NK-92 (cell line): ENCODE data around the gene CHN2.

ENCODE experiments used
- DNase-seq: peaks from one replicate; lab custom pipeline; 2025; ENCODE audit not compliant: unreplicated experiment; lab: John Stamatoyannopoulos, UW

The CHN2 gene

DNA sequence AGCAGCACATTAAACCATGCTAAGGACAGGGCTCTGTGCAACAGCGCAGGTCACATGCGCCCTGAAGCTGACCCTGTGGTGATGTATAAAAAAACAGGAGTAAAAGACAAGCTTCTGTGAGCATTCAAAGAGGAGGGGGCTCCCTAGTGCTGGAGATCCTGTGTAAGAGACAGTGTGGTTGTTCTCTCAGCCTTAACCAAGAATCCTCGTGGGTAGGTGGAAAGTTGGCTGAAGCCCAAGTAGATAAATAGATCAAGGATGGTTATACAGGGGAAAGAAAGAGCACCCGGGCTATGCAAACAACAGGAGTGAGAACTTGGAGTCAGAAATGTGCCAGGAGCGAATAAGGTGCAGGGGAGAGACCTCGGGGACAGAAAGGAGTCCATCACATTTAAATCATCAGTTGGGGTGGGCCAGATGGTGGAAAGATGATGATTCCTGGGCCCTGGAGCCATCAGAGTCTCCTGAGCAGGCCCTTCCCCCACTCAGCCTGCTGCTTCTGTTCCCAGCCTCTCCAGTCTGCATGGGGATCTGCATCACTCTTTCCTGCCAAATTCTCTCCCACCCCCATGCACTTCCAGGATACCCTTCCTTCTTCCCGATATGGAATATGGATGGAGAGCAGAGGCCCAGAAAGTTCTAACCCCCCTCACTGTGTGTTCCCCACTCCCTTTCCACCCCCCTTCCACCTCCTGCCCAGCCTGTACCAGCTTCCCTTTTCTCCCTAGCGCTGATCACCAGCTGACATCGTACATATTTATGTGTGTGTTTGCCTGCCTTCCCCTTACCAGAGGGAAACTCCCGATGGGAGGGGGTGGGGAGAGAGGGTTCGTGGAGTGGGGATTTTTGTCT, 291.0 kb downstream of the CHN2 start:
- DNase-seq = no peak

DNA sequence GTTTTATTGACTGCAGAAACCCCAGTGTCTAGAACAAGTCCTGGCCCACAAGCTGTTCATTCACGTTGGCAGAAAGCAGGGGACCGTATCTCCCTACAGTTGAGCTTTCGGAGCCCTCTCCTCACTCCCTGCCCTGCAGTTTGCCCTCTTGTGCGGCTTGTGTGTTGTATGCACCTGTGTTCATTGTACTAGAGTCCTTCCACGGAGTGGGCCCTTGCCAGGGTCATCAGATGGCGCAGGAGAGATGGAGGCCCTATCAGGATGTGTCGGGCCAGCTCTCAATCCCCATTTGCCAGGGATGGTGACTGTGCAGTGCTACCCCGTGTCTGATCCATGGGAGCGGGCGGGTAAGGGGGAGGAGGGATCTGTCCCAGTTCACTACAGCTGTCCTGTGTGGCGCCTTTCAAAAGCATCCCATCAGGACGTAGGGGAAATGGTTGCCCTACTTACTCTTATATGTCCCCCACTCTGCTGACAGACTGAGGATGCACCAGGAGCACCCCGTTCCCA, 291.7 kb downstream of the CHN2 start:
- DNase-seq = no peak

GRCh38 chr7:29487424-29487823, 292.8 kb downstream of the CHN2 start:
- DNase-seq = no peak

DNA sequence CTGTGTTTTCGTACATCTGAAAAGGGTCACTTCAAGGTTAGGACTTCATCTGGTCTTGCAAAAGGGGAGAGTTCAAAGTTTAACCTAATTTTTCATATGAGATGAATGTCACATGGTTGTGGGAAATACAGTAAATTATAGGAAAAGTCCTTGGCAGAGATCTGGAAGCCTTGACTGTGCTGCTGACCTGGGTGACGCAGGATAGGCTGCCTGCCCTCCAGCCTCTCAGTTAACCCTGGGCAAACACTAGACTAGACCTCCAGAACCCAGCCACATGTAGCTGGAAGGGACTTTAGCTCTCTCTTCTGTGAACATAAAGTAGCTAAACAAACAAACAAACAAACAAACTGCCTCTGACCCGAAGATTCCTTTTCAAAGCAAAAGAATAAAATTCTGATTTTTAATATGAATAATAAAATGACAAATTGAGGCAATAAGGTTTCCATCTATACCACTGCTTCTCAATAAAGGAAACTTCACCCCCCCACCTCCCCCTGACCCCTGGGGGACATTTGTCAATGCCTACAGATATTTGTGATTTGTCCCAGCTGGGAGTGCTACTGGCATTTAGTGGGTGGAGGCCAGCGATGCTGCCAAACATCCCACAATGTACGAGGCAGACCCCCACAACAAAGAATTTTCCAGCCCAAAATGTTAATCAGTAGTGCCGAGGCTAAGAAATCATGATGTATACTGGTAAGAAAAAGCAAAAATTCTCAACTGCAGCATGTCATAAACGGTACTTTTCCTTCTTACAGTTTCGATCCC, 293.8 kb downstream of the CHN2 start:
- no peak for DNase-seq

- DNase-seq = no peak
Measured at GRCh38 chr7:29488977-29489376, 294.4 kb downstream of the CHN2 start.

GRCh38 chr7:29490094-29490607, 295.6 kb downstream of the CHN2 start:
- DNase-seq = no peak

DNA sequence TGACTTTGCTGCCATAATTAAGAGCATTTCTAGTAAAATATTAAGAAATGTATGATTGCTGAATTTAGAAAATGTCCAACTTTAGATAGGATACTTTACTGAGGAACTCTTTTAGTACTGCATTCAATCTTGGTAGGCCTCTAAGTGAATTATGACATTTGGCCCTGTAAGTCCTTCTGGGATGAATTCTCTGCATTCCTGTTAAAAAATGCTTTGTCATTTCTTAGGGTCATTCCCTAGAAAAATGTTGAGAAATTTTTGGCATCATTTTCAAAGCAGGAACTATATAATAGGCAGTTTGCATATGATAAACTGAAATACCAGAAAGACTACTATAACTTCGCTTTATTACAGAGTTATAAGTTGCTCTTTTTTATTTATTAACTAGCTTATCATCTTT, 299.8 kb downstream of the CHN2 start:
- DNase-seq = no peak

DNA sequence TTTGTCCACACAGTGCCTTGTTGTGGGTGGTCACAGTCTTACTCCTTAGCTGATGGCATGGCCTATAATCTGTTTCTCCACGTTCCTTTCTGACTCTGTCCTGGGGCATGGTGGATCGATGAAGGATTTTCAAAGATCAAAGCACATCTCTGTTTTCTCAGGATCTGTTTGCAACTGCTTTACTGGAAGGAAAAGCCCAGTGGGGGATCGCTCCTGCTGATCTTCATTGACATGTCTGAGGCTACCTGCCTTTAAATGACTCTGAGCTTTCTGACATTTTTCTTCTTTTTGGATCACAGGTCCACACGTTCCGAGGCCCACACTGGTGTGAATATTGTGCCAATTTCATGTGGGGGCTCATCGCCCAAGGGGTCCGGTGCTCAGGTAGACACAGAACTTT, 301.1 kb downstream of the CHN2 start:
- DNase-seq = no peak

- no peak for DNase-seq
Measured at GRCh38 chr7:29496355-29497020, 301.9 kb downstream of the CHN2 start.

- no peak for DNase-seq
Measured at GRCh38 chr7:29499932-29500331, 305.4 kb downstream of the CHN2 start.

GRCh38 chr7:29500719-29501118, 306.1 kb downstream of the CHN2 start:
- no peak for DNase-seq

GRCh38 chr7:29502133-29502532, 307.6 kb downstream of the CHN2 start:
- no peak for DNase-seq

- no peak for DNase-seq
Measured at GRCh38 chr7:29505931-29506330, 311.4 kb downstream of the CHN2 start.

- no peak for DNase-seq
Measured at GRCh38 chr7:29508608-29509007, 314.0 kb downstream of the CHN2 start.

DNA sequence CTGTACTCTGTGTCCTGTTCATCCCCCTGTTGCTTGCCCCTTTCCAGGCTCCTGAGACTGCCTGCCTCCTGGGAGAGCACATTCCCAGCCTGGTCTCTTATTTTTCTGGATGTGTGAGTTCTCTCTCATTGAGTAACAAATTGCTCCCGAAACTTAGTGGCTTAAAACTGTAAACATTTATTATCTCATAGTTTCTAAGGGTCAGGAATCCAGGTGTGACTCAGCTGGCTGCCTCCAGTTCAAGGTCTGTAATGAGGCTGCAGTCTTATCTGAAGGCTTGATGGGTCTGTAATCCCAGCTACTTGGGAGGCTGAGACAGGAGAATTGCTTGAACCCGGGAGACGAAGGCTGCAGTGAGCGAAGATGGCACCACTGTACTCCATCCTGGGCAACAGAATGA, 315.5 kb downstream of the CHN2 start:
- no peak for DNase-seq

- DNase-seq = no peak
Measured at GRCh38 chr7:29511337-29511736, 316.8 kb downstream of the CHN2 start.

GRCh38 chr7:29511851-29512250, 317.3 kb downstream of the CHN2 start:
- DNase-seq = no peak

- DNase-seq = no peak
Measured at GRCh38 chr7:29516491-29516890, 321.9 kb downstream of the CHN2 start.

- no peak for DNase-seq
Measured at GRCh38 chr7:29518616-29519015, 324.0 kb downstream of the CHN2 start.

DNA sequence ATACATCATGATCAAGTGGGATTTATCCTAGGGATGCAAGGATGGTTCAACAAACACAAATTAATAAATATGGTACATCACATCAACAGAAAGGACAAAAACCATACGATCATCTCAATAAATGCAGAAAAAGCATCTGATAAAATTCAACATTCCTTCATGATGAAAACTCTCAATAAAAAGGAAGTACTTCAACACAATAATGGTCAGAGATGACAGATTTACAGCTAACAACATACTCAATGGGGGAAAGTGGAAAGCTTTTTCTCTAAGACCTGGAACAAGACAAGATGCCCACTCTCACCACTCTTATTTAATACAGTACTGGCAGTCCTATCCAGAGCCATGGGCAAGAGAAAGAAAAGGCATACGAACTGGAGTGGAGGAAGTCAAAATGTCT, 329.2 kb downstream of the CHN2 start:
- no peak for DNase-seq

- DNase-seq = no peak
Measured at GRCh38 chr7:29527505-29528108, 333.0 kb downstream of the CHN2 start.
